ENCODE measurements around the gene RUSC1.

GRCh38 chr1:155295942-155296267, 24.8 kb upstream of the RUSC1 start:
- no peak for TF ChIP-seq EZH2 (IDR thresholded peaks at IDR 0.05)
- no peak for TF ChIP-seq POLR2AphosphoS5 (IDR thresholded peaks at IDR 0.05; ENCODE audit: borderline replicate concordance, low read depth, low read length)

All from SK-N-MC (cell line).